HG03103 (cell line): ENCODE data around the gene ARHGEF10L.

Experiments
- ATAC-seq: cut with Tn5 transposase; IDR thresholded peaks from one replicate; pipeline ENCODE4 v1.9.1; 2021; ENCODE audit warnings: low read depth; ENCODE audit not compliant: unreplicated experiment

The ARHGEF10L gene

GRCh38 chr1:17546946-17547670 is 7.6 kb downstream of the ARHGEF10L start:
- ATAC-seq, result no peak

- no peak for ATAC-seq
These were observed 9.9 kb downstream of the ARHGEF10L start for GRCh38 chr1:17549384-17549783.

GRCh38 chr1:17550729-17551584 is 11.5 kb downstream of the ARHGEF10L start:
- ATAC-seq, result no peak

DNA sequence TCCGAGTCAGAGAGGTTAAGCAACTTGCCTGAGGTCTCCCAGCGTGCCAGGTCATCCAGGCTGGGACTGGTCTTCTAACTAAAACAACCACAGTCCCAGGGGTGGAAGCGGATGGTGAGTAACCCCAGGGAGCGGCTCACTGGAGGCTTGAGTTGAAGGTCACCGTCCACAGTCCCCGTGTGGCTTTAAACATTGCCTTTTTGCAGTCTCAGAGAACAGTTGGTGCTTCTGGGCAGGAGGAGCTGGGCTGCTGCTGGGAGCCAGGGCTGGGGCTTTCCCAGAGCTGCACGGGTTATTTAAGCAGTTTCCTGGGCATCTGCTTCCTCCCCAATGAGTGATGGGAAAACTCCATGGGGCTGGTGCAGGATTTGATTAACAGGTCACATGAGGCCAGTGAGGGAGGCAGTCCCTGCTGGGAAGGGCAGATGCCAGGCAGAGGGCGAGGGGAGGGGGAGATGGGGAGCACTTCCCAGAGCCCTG is 12.3 kb downstream of the ARHGEF10L start:
- no peak for ATAC-seq

GRCh38 chr1:17553975-17554700 is 14.6 kb downstream of the ARHGEF10L start:
- ATAC-seq, result no peak

DNA sequence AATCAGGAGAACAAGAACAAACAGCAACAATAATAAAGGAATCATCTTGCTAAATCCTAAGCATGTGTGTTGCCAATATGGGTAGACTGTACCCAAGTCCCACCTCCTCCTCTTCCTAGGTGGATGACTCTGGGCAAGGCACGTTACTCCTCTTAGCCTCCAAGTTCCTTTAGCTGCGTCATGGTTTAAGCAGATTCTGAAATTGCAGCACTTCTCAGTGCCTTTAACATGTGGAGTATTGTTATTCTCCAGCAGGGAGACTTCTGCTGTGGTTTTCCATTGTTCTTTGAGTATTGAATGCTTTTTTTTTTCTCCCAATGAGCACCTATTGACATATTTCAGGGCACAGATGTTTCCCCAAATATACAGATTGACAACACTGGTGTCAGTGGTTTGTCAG is 15.5 kb downstream of the ARHGEF10L start:
- no peak for ATAC-seq

DNA sequence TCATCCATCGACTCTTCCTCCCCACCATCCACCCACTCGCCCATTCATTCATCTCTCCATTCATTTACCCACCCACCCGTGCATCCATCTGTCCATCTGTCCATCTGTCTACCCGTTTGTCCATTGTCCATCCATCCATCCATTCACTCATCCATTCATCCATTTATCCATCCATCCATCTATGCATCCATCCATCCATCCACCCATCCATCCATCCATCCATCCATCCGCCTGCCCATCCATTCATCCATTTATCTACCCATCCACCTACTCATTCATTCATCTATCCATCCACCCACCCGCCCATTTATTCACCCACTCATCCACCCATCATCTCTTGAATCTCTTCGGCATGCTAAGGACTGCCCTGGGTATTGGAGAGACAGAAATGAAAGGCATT is 18.5 kb downstream of the ARHGEF10L start:
- ATAC-seq, result no peak

GRCh38 chr1:17558541-17558940 is 19.0 kb downstream of the ARHGEF10L start:
- no peak for ATAC-seq

GRCh38 chr1:17558954-17559614 is 19.6 kb downstream of the ARHGEF10L start:
- ATAC-seq, result no peak

DNA sequence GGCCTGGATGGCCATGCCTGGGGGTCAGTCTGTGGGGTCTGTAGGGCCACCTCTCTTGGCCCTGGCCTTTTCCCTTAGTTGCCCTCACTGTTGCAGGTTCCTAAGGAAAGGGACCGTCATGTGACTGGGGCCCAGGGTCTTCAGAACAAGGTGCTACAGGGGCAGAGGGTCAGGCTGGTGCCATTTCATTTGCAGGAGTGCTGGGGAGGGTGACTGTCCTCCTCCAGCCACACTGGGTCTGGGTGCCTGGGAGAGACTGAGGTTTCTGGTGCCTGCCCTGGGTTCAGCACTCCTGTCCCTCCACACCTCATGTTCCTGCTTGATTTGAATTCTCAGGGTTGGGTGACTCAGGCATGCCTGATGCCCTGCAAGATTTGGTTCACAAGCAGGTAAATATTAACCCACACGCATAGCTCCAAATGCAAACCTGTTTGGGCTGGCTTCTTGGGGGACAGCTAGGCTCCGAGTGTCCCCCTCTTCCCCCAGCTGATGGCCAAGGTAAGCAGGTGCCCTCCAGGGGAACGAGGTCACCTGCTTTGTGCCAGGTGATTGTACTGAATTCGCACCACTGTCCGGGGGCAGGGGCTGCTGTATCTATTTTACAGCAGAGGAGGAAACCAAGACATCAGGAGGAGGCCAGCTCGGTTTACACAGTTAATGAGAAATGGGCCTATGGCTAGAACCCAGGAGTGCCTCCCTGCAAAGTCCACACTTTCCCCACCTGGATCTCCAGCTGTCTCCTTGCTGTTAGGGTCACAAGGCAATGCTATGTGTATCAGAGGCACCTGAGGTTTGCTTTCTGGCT is 20.3 kb downstream of the ARHGEF10L start:
- no peak for ATAC-seq

DNA sequence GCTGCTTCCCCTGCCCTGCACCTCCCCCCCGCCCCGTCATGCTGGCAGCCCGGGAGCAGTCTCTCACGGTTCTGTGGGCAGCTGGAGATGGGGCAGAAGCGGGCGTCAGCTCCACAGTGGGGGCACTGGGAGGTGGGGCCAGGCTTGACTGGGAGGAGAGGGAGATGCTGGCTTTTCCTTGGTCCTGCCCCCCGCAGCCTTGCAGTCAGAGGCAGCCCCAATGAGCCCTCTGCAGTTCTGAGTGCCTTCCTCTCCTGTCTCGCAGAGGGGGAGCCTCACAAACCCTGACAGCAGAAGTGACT is 21.7 kb downstream of the ARHGEF10L start:
- ATAC-seq, result no peak

DNA sequence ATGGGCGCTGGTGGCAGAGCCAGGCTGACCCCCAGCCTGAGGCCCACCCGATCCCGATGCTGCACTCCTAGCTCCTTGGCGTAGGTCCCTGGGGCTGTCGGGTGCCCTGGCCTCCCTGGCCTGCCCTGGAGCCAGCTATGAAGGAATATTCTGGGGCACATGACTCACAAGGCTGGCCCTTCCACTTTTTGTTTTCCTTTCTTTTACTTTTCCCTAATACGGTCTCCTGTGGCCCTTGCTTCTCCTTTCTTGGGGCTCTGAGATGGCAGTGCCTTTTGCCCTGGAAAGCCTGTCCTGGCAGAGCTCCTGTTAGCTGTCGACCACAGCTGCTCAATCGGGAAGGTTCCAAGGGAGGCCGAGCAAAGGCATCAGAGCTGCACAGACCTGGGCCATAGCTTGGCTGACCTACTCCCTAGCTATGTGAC is 22.1 kb downstream of the ARHGEF10L start:
- ATAC-seq, result no peak

GRCh38 chr1:17562375-17562774 is 22.9 kb downstream of the ARHGEF10L start:
- ATAC-seq, result no peak

DNA sequence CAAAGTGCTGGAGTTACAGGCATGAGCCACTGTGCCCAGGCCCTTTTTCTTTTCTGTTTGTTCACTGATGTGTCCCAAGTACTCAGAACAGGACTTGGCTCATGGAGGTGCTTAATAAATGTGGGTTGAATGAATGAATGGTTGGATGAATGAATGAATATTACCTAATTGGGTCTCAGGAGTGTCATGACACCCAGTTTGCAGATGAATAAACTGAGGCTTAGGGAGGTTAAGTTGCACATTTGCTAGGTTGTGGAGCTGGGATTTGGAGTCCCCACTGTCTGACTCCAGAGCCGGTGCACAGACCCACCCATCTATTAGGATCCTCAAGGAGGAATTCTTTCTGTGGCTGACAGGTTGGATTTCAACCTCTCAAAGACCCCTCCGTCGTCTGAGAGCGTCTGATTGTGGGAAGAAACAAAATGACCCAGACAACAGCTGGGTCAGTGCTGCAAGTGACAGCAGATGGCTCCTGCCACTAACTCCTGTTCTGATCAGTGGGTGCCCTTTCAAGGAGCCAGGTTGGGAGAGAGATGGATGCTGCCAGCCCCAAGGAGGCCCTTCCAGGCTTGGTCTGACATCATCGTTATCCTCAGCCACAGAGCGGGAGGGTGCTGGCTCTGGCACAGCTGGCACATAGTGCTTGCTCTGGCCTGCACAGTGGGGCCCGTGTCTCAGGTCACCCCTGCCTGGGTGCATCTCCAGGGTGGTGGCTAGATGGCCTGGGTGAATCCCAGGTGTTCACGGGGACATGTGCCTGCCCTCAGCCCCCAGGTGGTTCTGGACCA is 24.2 kb downstream of the ARHGEF10L start:
- ATAC-seq, result no peak

DNA sequence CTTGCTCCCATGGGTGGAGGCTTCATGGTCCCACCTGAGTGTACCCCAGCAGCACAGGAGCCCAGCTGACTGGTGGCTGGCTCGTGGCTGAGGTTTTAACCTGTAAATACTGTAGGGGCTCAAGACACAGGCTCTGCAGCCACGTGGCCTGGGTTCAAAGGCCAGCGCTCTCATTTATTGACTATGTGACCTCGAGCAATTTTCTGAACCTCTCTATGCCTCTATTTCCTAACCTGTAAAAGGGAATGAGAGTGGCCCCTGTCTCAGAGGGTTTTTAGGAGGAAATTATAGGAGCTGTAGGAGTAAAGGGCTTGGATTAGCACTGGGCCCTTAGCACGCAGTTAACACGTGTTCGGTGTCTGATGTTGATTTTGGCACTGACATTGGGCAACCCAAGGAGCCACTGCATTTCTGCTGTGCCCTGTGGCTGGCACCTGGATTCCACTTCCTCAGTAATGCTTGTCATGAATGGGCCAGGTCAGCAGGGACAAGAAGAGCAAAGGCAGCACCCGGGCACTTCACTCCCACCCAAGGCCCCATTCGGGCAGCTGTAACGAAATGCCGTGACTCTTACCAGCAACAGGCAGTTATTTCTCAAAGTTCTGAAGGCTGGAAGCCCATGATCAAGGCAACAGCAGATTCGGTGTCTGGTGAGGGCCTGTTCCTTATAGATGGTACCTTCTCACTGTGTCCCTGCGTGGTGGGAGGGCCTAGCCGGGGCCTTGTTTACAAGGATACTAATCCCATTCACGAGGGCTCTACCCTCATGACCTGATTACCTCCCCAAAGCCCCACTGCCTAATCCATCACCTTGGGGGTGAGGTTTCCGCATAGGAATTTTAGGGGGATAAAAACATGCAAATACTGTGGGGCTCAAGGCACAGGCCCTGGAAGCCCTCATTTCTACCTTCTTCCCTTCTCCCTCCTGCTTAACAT is 25.2 kb downstream of the ARHGEF10L start:
- ATAC-seq, result no peak

DNA sequence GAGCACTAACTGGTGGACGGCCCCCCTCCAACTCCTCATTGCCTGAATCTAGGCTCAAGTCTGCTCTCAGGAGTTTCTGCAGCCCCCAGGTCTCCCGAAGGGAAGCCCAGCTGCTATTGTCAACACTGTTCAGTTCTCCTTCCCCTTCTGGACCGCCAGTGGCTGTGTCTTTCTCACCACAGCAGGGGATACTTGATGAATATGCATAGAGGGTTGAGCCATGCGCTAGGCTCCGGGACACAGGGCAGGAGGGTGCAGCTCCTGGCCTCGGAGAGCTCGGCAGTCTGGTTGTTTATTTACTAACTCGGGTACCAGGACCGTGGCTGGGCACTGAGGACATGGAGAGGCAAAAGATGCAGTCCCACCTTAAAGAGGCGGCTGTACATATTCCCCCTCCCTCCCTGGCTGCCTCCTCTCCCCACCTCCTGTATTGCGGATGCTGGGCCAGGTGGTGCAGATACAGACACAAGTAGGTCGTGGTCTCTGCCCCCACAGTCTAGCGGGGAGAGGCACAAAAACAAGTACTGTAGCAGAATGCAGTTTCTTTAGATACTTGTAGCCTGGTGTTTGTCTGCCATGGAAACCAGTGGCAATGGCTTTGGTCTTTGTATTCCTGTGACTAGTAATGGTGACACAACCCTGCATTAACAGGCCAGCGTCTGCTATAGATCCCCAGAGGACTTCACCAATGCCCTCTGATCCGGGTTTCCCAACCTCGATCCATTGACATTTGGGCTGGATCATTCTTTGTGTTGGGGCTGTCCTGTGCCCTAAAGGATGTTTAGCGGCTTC is 26.2 kb downstream of the ARHGEF10L start:
- no peak for ATAC-seq

DNA sequence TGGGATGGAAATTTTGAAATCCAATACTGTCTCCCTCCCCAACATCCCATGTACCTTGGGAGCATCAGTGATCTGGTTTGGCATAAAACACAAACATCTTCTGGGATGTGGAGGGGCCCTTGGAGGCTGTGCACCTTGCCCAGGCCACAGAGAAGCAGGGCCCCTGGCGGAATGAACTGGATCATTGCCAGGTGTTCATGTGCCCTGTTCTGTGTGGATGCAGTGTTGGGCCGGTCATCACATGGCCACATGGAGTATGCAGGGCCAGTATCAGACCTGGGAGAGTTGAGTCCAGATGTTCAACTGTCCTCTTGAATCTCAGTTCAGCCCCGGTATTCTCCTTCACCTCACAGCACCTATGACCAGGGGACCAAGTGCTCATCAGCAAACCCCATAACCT is 26.9 kb downstream of the ARHGEF10L start:
- ATAC-seq, result no peak
